ENCODE results near the gene CDC7.

DNA sequence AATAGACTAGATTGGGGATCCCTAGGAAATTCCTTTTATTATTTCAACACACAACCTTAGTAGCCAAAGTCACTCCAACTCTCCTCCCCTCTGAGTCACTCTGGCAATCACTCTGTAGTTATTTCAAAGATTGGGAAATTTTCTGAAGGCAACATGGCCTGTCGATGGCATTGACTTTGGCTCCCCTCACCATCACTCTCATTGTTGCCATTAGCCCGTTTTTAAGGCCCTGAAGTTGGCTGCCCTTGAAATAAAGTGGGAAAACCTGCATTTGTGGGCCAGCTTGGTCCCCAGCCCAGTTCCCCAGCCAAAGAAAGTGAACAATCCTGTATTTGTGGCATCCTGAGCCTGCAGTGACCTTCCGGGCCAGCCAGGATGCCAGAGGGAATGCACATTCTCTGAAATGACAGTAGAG, 52.5 kb downstream of the CDC7 start:
- TF ChIP-seq POLR2AphosphoS5 (IDR thresholded peaks at IDR 0.05; ENCODE audit: borderline replicate concordance, low read depth, low read length) (no peak), EZH2 (IDR thresholded peaks at IDR 0.05) (no peak), FOXP2 (optimal IDR thresholded peaks at IDR 0.05; ENCODE audit: control extremely low read depth, extremely low read length, insufficient read depth) (no peak)
